IPS-18c (cell line): ENCODE data around the gene DNAH10.

Experiments used
- H3K4me3 ChIP-seq: 2 replicates; pipeline ENCODE4 v1.7.0; 2013; ENCODE audit warnings: low read depth, mild to moderate bottlenecking, low read length, moderate library complexity; ENCODE audit not compliant: insufficient read depth
- H3K9me3 ChIP-seq: one replicate; pipeline ENCODE4 v1.6.1; 2013; ENCODE audit warnings: mild to moderate bottlenecking, low read length, moderate library complexity; ENCODE audit not compliant: control insufficient read depth, insufficient read depth

Gene DNAH10

DNA sequence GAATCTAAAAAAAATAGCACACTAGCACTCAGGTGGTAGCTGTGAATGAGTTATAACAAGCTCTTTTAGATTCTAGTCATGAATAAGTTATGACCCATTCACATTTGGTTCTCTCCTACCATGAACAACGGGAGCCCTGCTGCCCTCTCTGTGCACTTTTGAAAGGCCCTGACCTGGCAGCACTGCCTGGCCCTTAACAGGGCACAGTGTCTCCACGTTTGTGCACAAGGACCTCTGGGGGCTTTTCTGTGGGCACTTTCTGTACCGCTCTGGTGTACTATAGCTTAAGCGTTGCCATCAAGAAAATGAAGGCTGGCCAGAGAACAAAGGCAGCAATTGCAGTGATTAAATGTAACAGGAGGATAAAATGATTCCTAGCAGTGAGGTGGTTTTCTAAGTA, 189.4 kb downstream of the DNAH10 start:
- H3K9me3 ChIP-seq, result no peaks in the 10 kb centered on the region
- H3K4me3 ChIP-seq, result no peak overlapping the region

DNA sequence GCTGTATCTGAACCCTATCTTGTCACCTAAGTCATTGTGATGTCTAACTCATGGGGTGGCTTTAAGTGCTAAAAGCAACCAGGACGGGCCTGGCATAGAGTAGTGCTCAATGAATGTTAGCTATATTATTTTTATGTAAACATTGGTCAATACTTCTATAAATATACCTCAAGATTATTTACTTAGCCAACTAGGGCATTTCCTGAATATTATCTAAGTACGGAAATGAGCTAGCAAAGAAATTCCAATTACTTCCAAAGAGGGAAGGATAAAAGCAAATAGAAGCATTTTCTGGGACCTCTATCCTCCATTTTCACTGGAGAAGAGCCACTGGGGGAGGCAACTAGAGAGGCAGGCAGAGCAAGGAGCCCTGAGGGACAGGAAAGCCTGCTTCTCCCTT, 189.9 kb downstream of the DNAH10 start:
- H3K4me3 ChIP-seq, result no peak overlapping the region
- H3K9me3 ChIP-seq, result no peaks in the 10 kb centered on the region

DNA sequence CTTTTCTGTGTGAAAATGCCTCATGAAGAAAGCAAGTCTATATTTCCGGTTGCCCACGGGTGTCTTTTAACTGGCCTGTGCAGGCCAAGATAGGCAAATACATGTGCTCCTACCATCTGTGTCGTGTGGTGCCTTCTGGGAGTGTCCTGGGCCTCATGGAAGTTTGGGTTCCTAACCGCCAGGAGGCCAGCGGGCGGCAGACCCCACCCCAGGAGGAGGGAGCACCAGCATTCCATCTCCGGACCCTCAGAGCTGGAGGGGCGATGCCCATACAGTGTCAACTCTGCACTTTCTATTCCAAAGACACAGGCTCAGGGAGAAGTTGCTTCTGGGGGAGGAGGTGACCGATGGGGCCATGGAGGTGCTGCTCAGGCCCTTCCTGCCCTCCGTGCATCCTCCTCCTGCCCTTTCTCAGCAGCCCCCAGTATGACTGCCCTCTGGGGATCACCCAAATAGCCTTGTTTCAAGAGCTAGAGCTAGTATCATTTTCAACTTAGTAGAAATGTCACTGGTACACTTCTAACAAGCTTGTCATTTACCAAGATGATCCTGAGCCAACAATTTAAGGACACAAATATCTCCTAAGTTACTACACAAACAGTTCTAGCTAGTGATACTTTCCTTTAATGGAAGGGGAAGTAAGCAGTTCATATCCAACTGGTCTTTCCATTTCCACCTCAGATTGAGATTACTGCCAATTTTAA, 192.7 kb downstream of the DNAH10 start:
- Histone ChIP-seq H3K4me3 (no peak overlapping the region), H3K9me3 (no peaks in the 10 kb centered on the region)

DNA sequence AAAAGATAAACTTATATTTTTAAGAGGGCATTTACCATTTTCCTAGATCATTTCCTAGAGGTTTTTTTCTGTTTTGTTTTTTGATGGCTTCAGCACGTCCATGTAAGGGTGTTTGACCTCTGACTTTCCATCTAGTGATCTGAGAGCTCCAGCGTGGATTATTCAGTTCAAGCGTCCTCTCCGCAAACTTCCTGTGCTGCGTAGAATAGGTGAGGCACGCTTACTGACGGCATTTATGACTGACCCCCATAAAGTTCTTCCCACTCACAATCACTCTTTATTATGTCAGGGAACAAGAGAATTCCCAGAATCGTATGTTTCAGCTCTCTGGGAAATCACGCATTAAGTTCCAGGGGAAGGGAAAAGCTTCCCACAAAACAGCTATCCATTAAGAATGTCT, 194.1 kb downstream of the DNAH10 start:
- H3K4me3 ChIP-seq, result no peak overlapping the region

DNA sequence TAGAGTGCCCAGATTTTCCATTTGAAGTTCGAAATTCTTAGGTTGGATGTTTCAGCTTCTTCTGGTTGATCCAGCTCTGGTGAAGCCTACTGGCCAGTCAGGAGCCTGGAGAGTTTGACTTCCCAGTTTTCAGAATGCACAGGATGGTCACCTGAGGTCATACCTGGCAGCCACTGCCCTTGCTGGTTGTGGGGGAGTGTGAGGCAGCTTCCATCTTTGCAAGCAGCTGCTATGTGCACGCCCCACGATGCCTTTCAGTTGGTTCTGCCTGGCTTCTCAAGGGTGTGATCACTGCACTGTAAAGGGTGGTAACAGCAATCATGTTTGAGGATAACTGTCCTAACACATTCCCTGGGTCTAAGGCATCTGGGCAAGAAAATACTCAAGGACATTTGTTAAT, 195.1 kb downstream of the DNAH10 start:
- no peaks in the 10 kb centered on the region for H3K9me3 ChIP-seq
- H3K4me3 ChIP-seq, result no peak overlapping the region

More for the DNA sequence above, 194.1 kb downstream of the DNAH10 start:
- no peaks in the 10 kb centered on the region for H3K9me3 ChIP-seq

DNA sequence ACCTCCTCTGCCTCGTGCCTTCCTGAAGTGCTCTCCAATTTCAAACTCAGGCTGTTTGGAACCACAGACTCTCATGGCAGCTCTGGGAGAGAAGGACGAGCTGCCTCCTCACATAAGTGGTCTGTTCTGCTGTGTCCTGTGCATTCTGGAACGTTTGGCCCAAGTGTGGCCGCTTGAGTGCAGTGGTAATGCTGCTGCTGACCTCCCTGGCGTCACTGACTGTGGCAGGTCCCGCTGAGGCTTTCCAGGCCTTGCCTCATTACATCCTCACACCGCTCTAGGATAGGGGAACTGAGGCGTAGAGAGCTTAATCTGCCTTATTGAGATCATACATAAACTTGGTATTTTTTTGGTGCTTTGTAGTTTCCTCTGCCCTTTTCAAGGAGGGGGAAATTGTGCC, 196.4 kb downstream of the DNAH10 start:
- H3K4me3 ChIP-seq, result no peak overlapping the region
- H3K9me3 ChIP-seq, result no peaks in the 10 kb centered on the region

DNA sequence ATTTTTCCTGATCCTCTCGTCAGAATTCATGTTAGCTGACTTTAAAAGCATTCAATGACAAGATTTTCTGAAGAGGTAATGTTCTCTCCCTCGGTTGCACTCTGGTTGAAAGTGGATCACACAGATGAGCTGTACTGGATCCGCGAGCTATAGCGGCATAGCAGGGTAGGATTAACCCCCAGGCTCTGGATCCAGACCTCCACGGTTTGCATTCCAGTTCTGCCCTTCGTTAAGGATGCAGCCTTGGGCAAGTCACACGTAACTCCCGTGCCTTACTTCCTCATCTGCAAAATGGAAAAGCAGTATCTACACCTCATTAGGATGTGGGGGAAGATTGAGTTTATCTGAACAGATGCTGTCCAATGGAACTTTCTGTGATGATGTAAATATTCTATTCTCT, 196.8 kb downstream of the DNAH10 start:
- Histone ChIP-seq H3K4me3 (no peak overlapping the region), H3K9me3 (no peaks in the 10 kb centered on the region)

DNA sequence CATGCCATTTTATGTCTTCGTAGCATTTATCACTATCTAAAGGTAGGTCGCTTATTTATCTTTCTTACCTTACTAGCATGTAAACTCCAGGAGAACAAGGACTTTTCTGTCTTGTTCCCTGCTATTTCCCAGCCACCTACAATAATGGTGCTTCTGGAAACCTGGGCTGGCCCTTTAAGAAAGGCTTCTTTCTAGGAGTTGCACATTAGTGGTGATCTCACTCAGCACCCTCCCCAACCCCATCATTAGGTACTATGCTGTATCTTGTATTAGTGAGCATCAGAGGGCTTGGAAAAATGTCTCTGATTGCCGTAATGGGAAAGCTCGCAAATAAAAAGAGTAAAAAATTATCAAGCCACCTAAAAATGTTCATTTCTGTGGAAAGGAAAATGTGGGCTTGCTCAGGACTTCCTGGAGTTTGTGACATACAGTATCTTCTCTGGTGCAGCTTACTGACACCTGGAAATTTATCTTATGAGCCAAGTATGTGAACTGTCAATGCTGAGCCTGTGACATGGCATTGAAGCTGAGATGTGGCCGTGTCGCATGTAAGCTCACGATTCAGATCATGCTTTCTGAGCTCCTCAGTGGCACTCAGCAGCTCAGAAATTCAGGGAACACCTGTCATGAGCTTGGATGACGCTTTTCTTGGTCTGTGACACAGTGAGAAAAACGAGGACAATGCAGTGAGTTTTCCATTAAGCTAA, 198.1 kb downstream of the DNAH10 start:
- no peak overlapping the region for H3K4me3 ChIP-seq
- no peaks in the 10 kb centered on the region for H3K9me3 ChIP-seq

DNA sequence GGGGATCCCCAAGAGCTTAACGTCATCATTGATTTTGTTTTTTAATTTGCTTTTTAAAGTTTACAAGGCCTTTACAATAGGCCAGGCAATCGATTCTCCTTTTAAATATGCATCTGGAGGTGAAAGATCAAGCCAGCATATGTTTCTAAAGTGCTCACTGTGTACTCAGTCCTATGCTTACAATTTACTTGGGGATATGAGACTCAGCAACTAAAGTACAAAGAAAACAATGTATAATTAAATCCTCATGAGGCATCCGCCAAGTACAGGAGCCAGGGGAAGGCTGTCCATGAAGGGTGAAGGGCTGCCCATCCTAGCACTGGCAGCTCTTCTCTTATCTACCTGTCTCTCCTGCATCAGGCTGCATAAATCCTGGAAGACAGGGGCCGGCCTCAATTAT, 198.8 kb downstream of the DNAH10 start:
- no peak overlapping the region for H3K4me3 ChIP-seq
- H3K9me3 ChIP-seq, result no peaks in the 10 kb centered on the region

DNA sequence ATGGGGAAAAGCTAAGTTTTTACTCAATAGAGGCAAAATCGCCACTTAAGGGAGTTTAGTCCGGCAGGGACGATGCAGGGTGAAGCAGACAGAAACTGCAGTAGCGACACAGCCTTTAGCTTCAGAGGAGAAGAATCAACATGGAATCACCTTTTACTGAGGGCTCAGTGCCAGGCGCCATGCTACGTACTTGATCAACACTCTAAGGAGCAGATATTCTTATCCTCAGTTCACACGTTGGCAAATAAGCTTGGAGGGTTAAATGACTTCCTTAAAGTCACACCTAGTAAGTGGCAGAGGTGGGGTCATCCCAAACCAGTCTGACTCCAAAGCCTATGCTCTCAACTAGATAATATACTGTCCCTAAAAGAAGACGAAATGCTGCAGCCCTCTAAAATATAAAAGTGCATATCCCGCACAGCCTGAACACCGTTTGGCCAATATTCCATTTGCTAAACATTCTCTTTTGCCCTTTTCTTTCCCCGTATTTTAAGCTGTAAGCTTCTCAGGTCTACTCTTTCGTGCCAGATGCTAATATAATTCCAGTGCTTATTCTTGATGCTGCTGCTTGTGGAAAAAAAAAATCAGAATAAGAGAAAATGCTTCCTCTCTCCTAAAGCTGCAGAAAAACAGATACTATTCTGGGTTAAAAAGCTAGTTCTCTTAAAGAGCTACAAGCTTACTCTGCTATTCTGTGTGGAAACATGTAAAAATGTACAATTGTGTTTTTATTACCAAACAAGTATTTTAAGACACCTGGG, 199.7 kb downstream of the DNAH10 start:
- Histone ChIP-seq H3K9me3 (no peaks in the 10 kb centered on the region), H3K4me3 (no peak overlapping the region)

DNA sequence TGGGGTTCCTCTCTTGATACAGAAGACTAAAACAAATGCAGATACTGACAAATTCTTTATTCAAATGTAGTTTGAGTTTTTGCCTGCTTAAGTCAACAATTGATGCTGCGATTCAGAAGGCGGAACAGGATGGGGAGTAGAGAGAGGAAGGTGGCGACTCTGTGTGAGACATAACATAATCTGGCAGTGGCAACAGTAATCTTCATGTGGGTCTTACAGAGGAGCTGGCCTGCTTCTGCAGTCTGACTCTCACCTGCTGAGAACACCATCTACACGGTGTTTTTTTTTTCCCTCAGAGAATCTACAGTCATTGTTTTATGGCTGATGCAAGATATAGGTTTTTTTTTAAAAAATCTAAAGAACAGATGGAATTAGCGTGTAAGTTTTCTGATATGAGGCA, 200.4 kb downstream of the DNAH10 start:
- H3K9me3 ChIP-seq, result no peaks in the 10 kb centered on the region

DNA sequence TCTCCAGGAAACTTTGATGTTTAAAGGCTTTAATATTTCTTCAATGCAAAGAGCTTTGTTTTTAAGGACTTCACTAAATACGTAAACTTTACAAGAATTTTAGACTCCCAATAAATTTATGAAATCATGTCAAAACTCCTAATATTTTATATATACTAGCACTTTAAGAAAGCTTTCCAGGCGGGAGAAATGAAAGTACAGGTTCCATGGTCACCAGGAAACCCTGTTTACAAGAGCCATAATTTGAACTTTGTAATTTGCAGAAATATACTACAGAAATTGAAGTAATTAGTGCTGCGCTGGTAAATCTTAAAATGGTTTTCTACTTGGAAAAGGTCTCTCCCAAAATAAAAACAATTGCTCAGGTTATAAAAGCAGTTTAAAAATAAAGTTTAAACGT, 201.7 kb downstream of the DNAH10 start:
- no peaks in the 10 kb centered on the region for H3K9me3 ChIP-seq
- no peak overlapping the region for H3K4me3 ChIP-seq

More for the DNA sequence above, 200.4 kb downstream of the DNAH10 start:
- no peak overlapping the region for H3K4me3 ChIP-seq

DNA sequence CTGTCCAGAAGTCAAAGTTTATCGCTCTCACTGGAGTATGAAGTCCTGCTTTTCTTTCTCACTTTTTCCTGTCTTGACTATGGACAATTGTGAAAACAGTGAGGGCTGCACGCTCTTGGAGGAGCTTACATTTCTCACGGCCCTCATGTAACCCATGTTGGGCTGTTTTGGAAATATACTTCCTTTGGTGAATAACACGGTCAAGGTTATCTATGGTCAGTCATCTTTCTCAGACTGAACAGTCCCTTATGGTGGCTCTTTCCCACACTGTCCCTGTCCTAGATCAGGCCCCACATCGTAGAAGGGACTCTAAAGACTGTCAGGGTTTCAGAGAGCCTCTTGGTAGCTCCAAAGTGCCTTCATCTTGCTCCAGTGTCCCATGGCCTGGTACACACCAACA, 203.3 kb downstream of the DNAH10 start:
- Histone ChIP-seq H3K9me3 (no peaks in the 10 kb centered on the region), H3K4me3 (no peak overlapping the region)

DNA sequence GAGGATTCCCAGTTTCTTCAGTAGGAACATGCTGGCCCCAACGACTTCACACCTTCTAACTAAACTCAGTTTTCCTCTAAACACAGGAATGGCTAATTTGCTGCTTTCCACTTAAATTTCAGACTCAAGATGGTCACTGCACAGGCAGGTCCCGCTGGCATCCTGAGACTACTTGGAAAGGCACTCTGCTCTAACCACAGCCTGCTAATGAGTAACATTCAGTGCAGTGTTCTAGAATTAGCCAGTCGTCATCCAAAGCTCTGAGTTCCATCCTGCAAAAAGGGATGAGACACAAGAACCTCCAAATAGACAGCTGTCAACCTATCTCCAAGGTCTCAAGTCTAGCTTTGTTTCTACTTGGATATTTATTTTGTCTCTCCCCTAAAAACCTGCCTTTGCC, 204.5 kb downstream of the DNAH10 start:
- no peaks in the 10 kb centered on the region for H3K9me3 ChIP-seq

DNA sequence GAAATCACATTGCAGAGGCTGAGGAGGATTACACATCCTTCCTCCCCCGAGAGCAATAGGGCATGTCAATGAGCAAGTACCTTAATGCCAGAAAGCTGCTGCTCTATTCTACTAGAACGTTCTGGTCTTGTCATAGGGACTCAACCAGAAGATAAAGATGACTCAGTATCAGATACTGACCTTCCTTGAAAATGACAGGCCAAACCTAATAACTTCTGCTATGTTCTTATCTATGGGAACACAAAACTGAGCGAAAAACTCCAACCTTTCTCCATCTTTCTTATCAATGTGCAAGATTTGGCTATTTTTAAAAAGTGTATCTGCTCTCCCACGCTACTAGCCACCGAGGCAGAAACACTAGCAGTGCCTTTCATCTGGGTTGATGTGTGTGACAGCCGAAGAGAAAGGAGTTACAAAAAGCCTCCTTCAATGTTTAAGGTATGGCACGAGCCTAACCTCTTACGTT, 205.1 kb downstream of the DNAH10 start:
- H3K9me3 ChIP-seq, result no peaks in the 10 kb centered on the region
- no peak overlapping the region for H3K4me3 ChIP-seq

More for the DNA sequence above, 204.5 kb downstream of the DNAH10 start:
- no peak overlapping the region for H3K4me3 ChIP-seq

DNA sequence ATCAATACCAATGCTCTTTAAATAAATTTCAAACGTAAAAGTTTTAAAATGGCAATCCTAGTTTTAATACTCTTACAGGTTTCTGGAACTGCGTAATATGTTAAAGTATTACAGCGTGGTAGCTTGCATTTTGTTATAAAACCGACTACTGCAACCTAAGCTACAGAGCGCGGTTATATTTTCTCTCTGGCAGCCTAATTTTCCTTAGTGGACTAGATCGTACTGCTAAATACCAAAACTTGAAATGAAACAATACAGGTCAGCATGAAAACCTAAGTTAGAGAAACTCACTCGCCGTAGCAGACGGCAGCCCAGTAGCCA, 209.3 kb downstream of the DNAH10 start:
- peak overlapping the region; percentile 44; the same call in 1 of the 2 replicates for H3K4me3 ChIP-seq
- H3K9me3 ChIP-seq, result no peaks in the 10 kb centered on the region

DNA sequence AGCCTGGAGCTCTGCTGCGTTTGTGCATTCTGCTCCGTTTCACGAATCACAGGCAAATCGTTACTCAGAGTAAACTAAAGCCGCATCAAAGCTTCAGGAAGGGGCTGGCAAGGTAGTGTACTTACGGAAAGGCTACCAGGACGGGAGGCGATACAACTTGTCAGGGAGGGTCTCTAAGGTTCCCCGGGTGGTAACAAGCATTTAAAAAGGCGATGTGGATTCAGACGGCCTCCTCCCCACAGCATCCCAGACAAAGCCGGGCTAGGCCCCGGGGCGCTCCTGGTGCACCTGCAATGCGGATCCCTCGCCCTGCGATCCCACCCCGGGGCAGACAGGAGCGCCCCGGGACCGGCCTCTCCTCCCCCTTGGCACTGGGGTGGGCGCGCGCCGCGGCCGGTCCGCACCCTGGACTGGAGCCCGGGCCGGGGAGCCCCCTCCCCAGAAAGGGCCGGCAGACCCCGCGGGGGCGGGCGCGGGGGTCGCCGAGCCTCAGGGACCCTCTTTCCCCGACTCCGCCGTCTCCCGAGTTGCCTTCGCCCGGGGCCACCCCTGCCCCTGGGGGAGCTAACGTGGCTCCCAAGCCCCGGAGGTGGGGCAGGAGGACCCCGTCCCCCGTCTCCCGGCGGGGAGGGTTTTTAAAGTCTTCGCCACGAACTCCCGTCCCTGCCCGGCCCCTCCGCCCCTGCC, 209.8 kb downstream of the DNAH10 start:
- Histone ChIP-seq H3K9me3 (no peaks in the 10 kb centered on the region), H3K4me3 (peak overlapping the region; percentile 44; the same call in 1 of the 2 replicates)
